ENCODE data around the gene DEPDC5. TPM values are rescaled to one million over a fixed set of nuclear protein-coding genes. Genes with fewer than 3 reads are reported as not detected.
A peak's percentile ranks its signal among the peaks of the same experiment; 100 is the strongest.
"Not testable (repeated sequence)": the region's sequence is repeated elsewhere in the genome, so short reads cannot be mapped to it uniquely, and the experiment has no call there.

The DEPDC5 gene
- total RNA-seq, 2 experiments from 2014 or later = 43.6 to 46.6 TPM

GRCh38 chr22:31737932-31738331 lies 15.9 kb upstream of the DEPDC5 start:
- DNase-seq (no peak), ATAC-seq (ENCODE audit: low read depth) (no peak)
- Mint-ChIP-seq H3K27ac (no peak overlapping the region), H3K36me3 (peaks cover 19% of the 10 kb centered on the region), H3K4me1 (peaks cover 15% of the 10 kb centered on the region), H3K27me3 (no peaks in the 10 kb centered on the region), H3K9me3 (no peaks in the 10 kb centered on the region), H3K4me3 (no peak overlapping the region)
- POLR2A ChIA-PET = no interaction called here

- DNase-seq (no peak), ATAC-seq (ENCODE audit: low read depth) (no peak)
- Mint-ChIP-seq H3K4me3 (no peak overlapping the region), H3K9me3 (no peaks in the 10 kb centered on the region), H3K27me3 (no peaks in the 10 kb centered on the region), H3K4me1 (peaks cover 14% of the 10 kb centered on the region), H3K27ac (peak overlapping the region; percentile 67), H3K36me3 (peaks cover 18% of the 10 kb centered on the region)
- POLR2A ChIA-PET = no interaction called here
Observed at GRCh38 chr22:31738566-31738965, 15.3 kb upstream of the DEPDC5 start.

- H3K27ac Mint-ChIP-seq = no peak overlapping the region
- POLR2A ChIA-PET = no interaction called here
- no peaks in the 10 kb centered on the region for H3K27me3 Mint-ChIP-seq
- H3K4me1 Mint-ChIP-seq = peaks cover 10% of the 10 kb centered on the region
- DNase-seq (no peak), ATAC-seq (ENCODE audit: low read depth) (no peak)
- H3K36me3 Mint-ChIP-seq = peaks cover 13% of the 10 kb centered on the region
- no peak overlapping the region for H3K4me3 Mint-ChIP-seq
- H3K9me3 Mint-ChIP-seq = no peaks in the 10 kb centered on the region
Observed at GRCh38 chr22:31739795-31740201, 14.0 kb upstream of the DEPDC5 start.

- H3K4me3 Mint-ChIP-seq; H3K27ac Mint-ChIP-seq; ATAC-seq (ENCODE audit: low read depth); H3K27me3 Mint-ChIP-seq; H3K9me3 Mint-ChIP-seq; DNase-seq; POLR2A ChIA-PET: not testable (repeated sequence)
- Mint-ChIP-seq H3K36me3 (peaks cover 12% of the 10 kb centered on the region), H3K4me1 (peaks cover 10% of the 10 kb centered on the region)
Observed at GRCh38 chr22:31740314-31740713, 13.5 kb upstream of the DEPDC5 start.

GRCh38 chr22:31742115-31742514 lies 11.7 kb upstream of the DEPDC5 start:
- peaks cover 13% of the 10 kb centered on the region for H3K4me1 Mint-ChIP-seq
- no peak overlapping the region for H3K4me3 Mint-ChIP-seq
- peaks cover 12% of the 10 kb centered on the region for H3K36me3 Mint-ChIP-seq

GRCh38 chr22:31742682-31743081 lies 11.1 kb upstream of the DEPDC5 start:
- H3K36me3 Mint-ChIP-seq = peaks cover 12% of the 10 kb centered on the region
- ATAC-seq (ENCODE audit: low read depth) (no peak), DNase-seq (no peak)
- no peak overlapping the region for H3K4me3 Mint-ChIP-seq
- H3K4me1 Mint-ChIP-seq = peaks cover 13% of the 10 kb centered on the region
- H3K9me3 Mint-ChIP-seq = no peaks in the 10 kb centered on the region
- POLR2A ChIA-PET = no interaction called here
- no peaks in the 10 kb centered on the region for H3K27me3 Mint-ChIP-seq
- no peak overlapping the region for H3K27ac Mint-ChIP-seq

More at GRCh38 chr22:31742115-31742514, 11.7 kb upstream of the DEPDC5 start:
- no peak overlapping the region for H3K27ac Mint-ChIP-seq
- POLR2A ChIA-PET = no interaction called here
- no peaks in the 10 kb centered on the region for H3K9me3 Mint-ChIP-seq
- DNase-seq = no peak
- ATAC-seq (ENCODE audit: low read depth) = no peak
- H3K27me3 Mint-ChIP-seq = no peaks in the 10 kb centered on the region

- POLR2A ChIA-PET = no interaction called here
- Mint-ChIP-seq H3K27me3 (no peaks in the 10 kb centered on the region), H3K4me3 (no peak overlapping the region), H3K4me1 (peaks cover 19% of the 10 kb centered on the region), H3K36me3 (peaks cover 9% of the 10 kb centered on the region), H3K27ac (no peak overlapping the region), H3K9me3 (no peaks in the 10 kb centered on the region)
- ATAC-seq (ENCODE audit: low read depth) = no peak
- no peak for DNase-seq
Observed at GRCh38 chr22:31743871-31744270, 9.9 kb upstream of the DEPDC5 start.

GRCh38 chr22:31747441-31747840 lies 6.4 kb upstream of the DEPDC5 start:
- Mint-ChIP-seq H3K4me1 (peaks cover 31% of the 10 kb centered on the region), H3K27me3 (no peaks in the 10 kb centered on the region), H3K9me3 (no peaks in the 10 kb centered on the region), H3K27ac (no peak overlapping the region), H3K4me3 (no peak overlapping the region), H3K36me3 (peaks cover 9% of the 10 kb centered on the region)
- POLR2A ChIA-PET = no interaction called here
- DNase-seq = no peak
- no peak for ATAC-seq (ENCODE audit: low read depth)

- H3K4me3 Mint-ChIP-seq = peak overlapping the region; percentile 92
- peak overlapping the region; percentile 90 for H3K27ac Mint-ChIP-seq
- no peaks in the 10 kb centered on the region for H3K27me3 Mint-ChIP-seq
- no peak for DNase-seq
- H3K36me3 Mint-ChIP-seq = peaks cover 7% of the 10 kb centered on the region
- peaks cover 38% of the 10 kb centered on the region for H3K4me1 Mint-ChIP-seq
- POLR2A ChIA-PET = interaction anchor here (0.6 to 2.2 kb wide), 3 partner anchors 72 to 220 kb away, joined by 3 to 9 read pairs (median 3); no protein-coding TSS in a partner anchor
- H3K9me3 Mint-ChIP-seq = no peaks in the 10 kb centered on the region
- no peak for ATAC-seq (ENCODE audit: low read depth)
Observed at GRCh38 chr22:31748490-31748889, 5.3 kb upstream of the DEPDC5 start.

- POLR2A ChIA-PET = interaction anchor here (0.5 to 2.2 kb wide), 3 partner anchors 38 to 111 kb away, joined by 3 to 9 read pairs (median 4); no protein-coding TSS in a partner anchor
- Mint-ChIP-seq H3K36me3 (peaks cover under 1% of the 10 kb centered on the region), H3K27ac (peak within 1 kb of the TSS; percentile 90), H3K4me3 (peak within 1 kb of the TSS; percentile 92), H3K27me3 (no peaks in the 10 kb centered on the region), H3K9me3 (no peaks in the 10 kb centered on the region), H3K4me1 (peaks cover 38% of the 10 kb centered on the region)
- DNase-seq (peak; percentile 100), ATAC-seq (ENCODE audit: low read depth) (peak; percentile 72)
Observed at GRCh38 chr22:31749636-31750364, 4.0 kb upstream of the DEPDC5 start, which contains the start of gene PRR14L. Gene PRR14L, minus strand, starts transcription at chr22:31750132. Its CDS starts 11,272 bp downstream, at chr22:31738860.

GRCh38 chr22:31750365-31751284 lies 3.2 kb upstream of the DEPDC5 start:
- POLR2A ChIA-PET = interaction anchor here (0.6 to 2.2 kb wide), 4 partner anchors 20 to 74 kb away, joined by 3 to 9 read pairs (median 4); no protein-coding TSS in a partner anchor
- H3K9me3 Mint-ChIP-seq = no peaks in the 10 kb centered on the region
- H3K27ac Mint-ChIP-seq = peak overlapping the region; percentile 90
- peak overlapping the region; percentile 92 for H3K4me3 Mint-ChIP-seq
- ATAC-seq (ENCODE audit: low read depth) (no peak), DNase-seq (no peak)
- no peaks in the 10 kb centered on the region for H3K27me3 Mint-ChIP-seq
- peaks cover 44% of the 10 kb centered on the region for H3K4me1 Mint-ChIP-seq
- no peaks in the 10 kb centered on the region for H3K36me3 Mint-ChIP-seq

- no peaks in the 10 kb centered on the region for H3K9me3 Mint-ChIP-seq
- ATAC-seq (ENCODE audit: low read depth) (no peak), DNase-seq (no peak)
- H3K36me3 Mint-ChIP-seq = no peaks in the 10 kb centered on the region
- peaks cover 46% of the 10 kb centered on the region for H3K4me1 Mint-ChIP-seq
- H3K4me3 Mint-ChIP-seq = peak overlapping the region; percentile 83
- H3K27ac Mint-ChIP-seq = peak overlapping the region; percentile 99
- POLR2A ChIA-PET = interaction anchor here (1.1 to 1.6 kb wide), 2 partner anchors 90 to 406 kb away, joined by 3 to 10 read pairs; partner anchors contain the start of genes PATZ1 and PISD
- no peaks in the 10 kb centered on the region for H3K27me3 Mint-ChIP-seq
Observed at GRCh38 chr22:31752096-31752847, 1.5 kb upstream of the DEPDC5 start.
